Neural progenitor cell (in vitro differentiated cells): Measurements from ENCODE around the gene GJC2. TPM values are rescaled to one million over a fixed set of nuclear protein-coding genes. Genes with fewer than 3 reads are reported as not detected.
A peak's percentile ranks its signal among the peaks of the same experiment; 100 is the strongest.

Source experiments
- DNase-seq: peaks from one replicate; pipeline ENCODE4 v3.0.0-alpha.2; 2016; ENCODE audit warnings: low spot score
- H2AFZ ChIP-seq: fragments of 200-600 bp; sonication (generic); replicated peaks from 2 replicates; pipeline ENCODE4 v1.6.1; 2016; ENCODE audit warnings: antibody characterized with exemption
- H3F3A ChIP-seq: fragments of 200-600 bp; sonication (generic); 2 replicates; pipeline ENCODE4 v1.6.1; 2016; ENCODE audit warnings: antibody characterized with exemption, low read depth
- H3K27ac ChIP-seq: fragments of 200-600 bp; sonication (generic); 2 replicates; pipeline ENCODE4 v1.5.1; 2016; ENCODE audit warnings: mild to moderate bottlenecking
- H3K27me3 ChIP-seq: fragments of 200-600 bp; sonication (generic); 2 replicates; pipeline ENCODE4 v1.6.1; 2016; ENCODE audit warnings: mild to moderate bottlenecking, moderate library complexity
- H3K36me3 ChIP-seq: fragments of 200-600 bp; sonication (generic); 2 replicates; pipeline ENCODE4 v1.5.1; 2016
- H3K4me1 ChIP-seq: fragments of 200-600 bp; sonication (generic); 2 replicates; pipeline ENCODE4 v1.6.1; 2016; ENCODE audit warnings: mixed run types
- H3K4me2 ChIP-seq: fragments of 200-600 bp; sonication (generic); 2 replicates; pipeline ENCODE4 v1.6.1; 2016
- H3K4me3 ChIP-seq: fragments of 200-600 bp; sonication (generic); 2 replicates; pipeline ENCODE4 v1.5.1; 2016
- H3K79me2 ChIP-seq: fragments of 200-600 bp; sonication (generic); 2 replicates; pipeline ENCODE4 v1.6.1; 2016; ENCODE audit warnings: low read depth
- H3K9ac ChIP-seq: fragments of 200-600 bp; sonication (generic); 2 replicates; pipeline ENCODE4 v1.6.1; 2016
- H3K9me3 ChIP-seq: fragments of 200-600 bp; sonication (generic); 2 replicates; pipeline ENCODE4 v1.5.1; 2016; ENCODE audit warnings: low read depth
- H4K20me1 ChIP-seq: fragments of 200-600 bp; sonication (generic); 2 replicates; pipeline ENCODE4 v1.6.1; 2016; ENCODE audit warnings: low read depth
- H3K27ac Mint-ChIP-seq: 3 replicates; pipeline ENCODE4 v1.8.0; 2021; ENCODE audit warnings: mixed read lengths
- H3K27me3 Mint-ChIP-seq: 2 replicates; pipeline ENCODE4 v1.8.0; 2022; ENCODE audit warnings: low read depth, mild to moderate bottlenecking, inconsistent platforms, moderate library complexity, mixed read lengths; ENCODE audit not compliant: insufficient read depth
- H3K36me3 Mint-ChIP-seq: 3 replicates; pipeline ENCODE4 v1.8.0; 2021; ENCODE audit warnings: mixed read lengths
- H3K4me1 Mint-ChIP-seq: 3 replicates; pipeline ENCODE4 v1.8.0; 2021; ENCODE audit warnings: mixed read lengths
- H3K4me3 Mint-ChIP-seq: 3 replicates; pipeline ENCODE4 v1.8.0; 2021; ENCODE audit warnings: mild to moderate bottlenecking, moderate library complexity, mixed read lengths
- H3K9me3 Mint-ChIP-seq: 3 replicates; pipeline ENCODE4 v1.8.0; 2020; ENCODE audit warnings: mixed read lengths
- EZH2 ChIP-seq: fragments of 200-600 bp; sonication (generic); IDR thresholded peaks from 2 replicates; pipeline ENCODE4 v1.6.1; 2017; ENCODE audit warnings: antibody characterized with exemption, mild to moderate bottlenecking, moderate library complexity
- EZH2phosphoT487 ChIP-seq: fragments of 200-600 bp; sonication (generic); IDR thresholded peaks from 2 replicates; pipeline ENCODE4 v1.6.1; 2017; ENCODE audit warnings: antibody characterized with exemption
- total RNA-seq: library from RNA; depleted of rRNA; stranded (reverse); fragments of >200 nt; gene quantifications from 2 replicates; pipeline ENCODE4 v1.2.3, GENCODE V29; 2015; ENCODE audit warnings: low replicate concordance
- TF ChIP-seq, protein P1 (sequence below): fragments of 200-600 bp; sonication (generic); IDR thresholded peaks from 2 replicates; pipeline ENCODE4 v1.5.1; 2017; ENCODE audit warnings: antibody characterized with exemption, mild to moderate bottlenecking

Gene GJC2
- total RNA-seq, 1 donor from 2014 or later = not detected

DNA sequence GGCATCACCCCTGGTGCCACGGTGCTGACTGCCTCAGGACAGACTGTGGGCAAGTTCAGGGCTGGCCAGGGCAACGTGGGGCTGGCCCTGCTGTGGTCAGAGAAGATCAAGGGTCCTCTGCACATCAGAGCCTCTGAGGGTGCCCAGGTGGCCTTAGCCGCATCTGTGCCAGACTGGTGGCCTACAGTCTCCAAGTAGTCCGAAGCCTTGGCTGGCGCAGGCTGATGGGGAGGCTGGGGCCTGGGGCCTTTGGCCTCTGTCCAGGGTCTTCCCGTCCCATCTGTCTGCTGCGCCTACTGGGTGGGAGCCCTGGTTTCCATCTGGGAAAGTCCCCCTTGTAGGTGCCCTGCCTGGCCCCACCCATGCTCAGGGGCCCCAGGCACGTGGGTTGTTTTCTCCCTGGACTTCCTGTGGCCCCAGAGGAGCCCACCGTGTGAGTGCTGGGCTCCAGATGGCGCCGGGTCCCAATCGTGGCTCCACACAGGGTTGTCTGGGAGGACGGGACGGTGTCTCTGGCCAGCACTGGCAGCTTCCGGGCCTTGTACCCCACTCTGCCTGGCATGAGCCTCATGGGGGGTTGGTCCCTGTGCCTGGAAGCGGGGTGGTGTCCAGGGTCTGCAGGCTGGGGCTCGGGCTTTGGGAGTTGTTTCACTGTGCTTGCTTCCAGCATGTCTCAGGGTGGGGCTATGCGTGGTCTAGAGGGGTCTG, 25.7 kb downstream of the GJC2 start:
- TF ChIP-seq EZH2phosphoT487 = no peak
- no peaks in the 10 kb centered on the region for H3K9me3 Mint-ChIP-seq
- peaks cover 4% of the 10 kb centered on the region for H3K4me1 ChIP-seq
- peak overlapping the region; percentile 21 for H3K4me3 Mint-ChIP-seq
- H3K27me3 Mint-ChIP-seq = no peaks in the 10 kb centered on the region
- no peaks in the 10 kb centered on the region for H3K27me3 ChIP-seq
- DNase-seq = no peak
- no peaks in the 10 kb centered on the region for H3K36me3 ChIP-seq
- H3F3A ChIP-seq = no peaks in the 10 kb centered on the region
- H2AFZ ChIP-seq = no peak overlapping the region
- H3K79me2 ChIP-seq = peaks cover 11% of the 10 kb centered on the region
- no peak overlapping the region for H3K27ac ChIP-seq
- H3K9ac ChIP-seq = no peak overlapping the region
- H3K4me2 ChIP-seq = no peak overlapping the region
- no peaks in the 10 kb centered on the region for H3K9me3 ChIP-seq
- H4K20me1 ChIP-seq = peaks cover 22% of the 10 kb centered on the region
- no peak overlapping the region for H3K27ac Mint-ChIP-seq
- H3K4me3 ChIP-seq = no peak overlapping the region
- H3K36me3 Mint-ChIP-seq = peaks cover 2% of the 10 kb centered on the region
- H3K4me1 Mint-ChIP-seq = no peaks in the 10 kb centered on the region

DNA sequence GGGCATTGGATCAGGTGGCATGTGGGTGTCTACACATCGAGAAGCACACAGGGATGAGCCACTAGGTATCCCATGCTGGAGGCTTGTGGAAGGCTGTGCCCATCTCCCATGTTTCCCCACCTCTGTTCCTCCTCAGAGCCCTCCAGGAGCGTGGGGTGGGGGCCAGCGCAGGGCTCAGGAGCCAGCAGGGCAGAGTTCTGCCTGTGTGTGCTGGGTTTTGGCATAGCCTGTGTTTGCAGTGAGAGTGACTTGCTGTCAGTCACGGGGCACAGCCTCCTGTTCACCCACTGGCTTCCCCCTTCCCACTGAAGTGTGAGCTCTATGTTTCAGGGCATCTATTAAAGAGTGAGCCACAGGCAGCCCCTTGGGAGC, 26.3 kb downstream of the GJC2 start:
- no peaks in the 10 kb centered on the region for H3F3A ChIP-seq
- no peak overlapping the region for H3K27ac Mint-ChIP-seq
- peak overlapping the region; percentile 21 for H3K4me3 Mint-ChIP-seq
- TF ChIP-seq EZH2phosphoT487 = no peak
- TF ChIP-seq, protein P1, sequence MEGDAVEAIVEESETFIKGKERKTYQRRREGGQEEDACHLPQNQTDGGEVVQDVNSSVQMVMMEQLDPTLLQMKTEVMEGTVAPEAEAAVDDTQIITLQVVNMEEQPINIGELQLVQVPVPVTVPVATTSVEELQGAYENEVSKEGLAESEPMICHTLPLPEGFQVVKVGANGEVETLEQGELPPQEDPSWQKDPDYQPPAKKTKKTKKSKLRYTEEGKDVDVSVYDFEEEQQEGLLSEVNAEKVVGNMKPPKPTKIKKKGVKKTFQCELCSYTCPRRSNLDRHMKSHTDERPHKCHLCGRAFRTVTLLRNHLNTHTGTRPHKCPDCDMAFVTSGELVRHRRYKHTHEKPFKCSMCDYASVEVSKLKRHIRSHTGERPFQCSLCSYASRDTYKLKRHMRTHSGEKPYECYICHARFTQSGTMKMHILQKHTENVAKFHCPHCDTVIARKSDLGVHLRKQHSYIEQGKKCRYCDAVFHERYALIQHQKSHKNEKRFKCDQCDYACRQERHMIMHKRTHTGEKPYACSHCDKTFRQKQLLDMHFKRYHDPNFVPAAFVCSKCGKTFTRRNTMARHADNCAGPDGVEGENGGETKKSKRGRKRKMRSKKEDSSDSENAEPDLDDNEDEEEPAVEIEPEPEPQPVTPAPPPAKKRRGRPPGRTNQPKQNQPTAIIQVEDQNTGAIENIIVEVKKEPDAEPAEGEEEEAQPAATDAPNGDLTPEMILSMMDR = no peak
- no peak for TF ChIP-seq EZH2
- no peak for DNase-seq
- H3K27me3 Mint-ChIP-seq = no peaks in the 10 kb centered on the region
- H3K9ac ChIP-seq = no peak overlapping the region
- H2AFZ ChIP-seq = no peak overlapping the region
- H3K4me2 ChIP-seq = no peak overlapping the region
- no peaks in the 10 kb centered on the region for H3K4me1 Mint-ChIP-seq
- H3K79me2 ChIP-seq = peaks cover 11% of the 10 kb centered on the region
- H3K27me3 ChIP-seq = no peaks in the 10 kb centered on the region
- H3K4me1 ChIP-seq = peaks cover 4% of the 10 kb centered on the region
- H3K36me3 Mint-ChIP-seq = peaks cover 2% of the 10 kb centered on the region
- peaks cover 22% of the 10 kb centered on the region for H4K20me1 ChIP-seq
- no peaks in the 10 kb centered on the region for H3K9me3 Mint-ChIP-seq
- H3K27ac ChIP-seq = no peak overlapping the region
- H3K9me3 ChIP-seq = no peaks in the 10 kb centered on the region
- no peak overlapping the region for H3K4me3 ChIP-seq
- no peaks in the 10 kb centered on the region for H3K36me3 ChIP-seq

DNA sequence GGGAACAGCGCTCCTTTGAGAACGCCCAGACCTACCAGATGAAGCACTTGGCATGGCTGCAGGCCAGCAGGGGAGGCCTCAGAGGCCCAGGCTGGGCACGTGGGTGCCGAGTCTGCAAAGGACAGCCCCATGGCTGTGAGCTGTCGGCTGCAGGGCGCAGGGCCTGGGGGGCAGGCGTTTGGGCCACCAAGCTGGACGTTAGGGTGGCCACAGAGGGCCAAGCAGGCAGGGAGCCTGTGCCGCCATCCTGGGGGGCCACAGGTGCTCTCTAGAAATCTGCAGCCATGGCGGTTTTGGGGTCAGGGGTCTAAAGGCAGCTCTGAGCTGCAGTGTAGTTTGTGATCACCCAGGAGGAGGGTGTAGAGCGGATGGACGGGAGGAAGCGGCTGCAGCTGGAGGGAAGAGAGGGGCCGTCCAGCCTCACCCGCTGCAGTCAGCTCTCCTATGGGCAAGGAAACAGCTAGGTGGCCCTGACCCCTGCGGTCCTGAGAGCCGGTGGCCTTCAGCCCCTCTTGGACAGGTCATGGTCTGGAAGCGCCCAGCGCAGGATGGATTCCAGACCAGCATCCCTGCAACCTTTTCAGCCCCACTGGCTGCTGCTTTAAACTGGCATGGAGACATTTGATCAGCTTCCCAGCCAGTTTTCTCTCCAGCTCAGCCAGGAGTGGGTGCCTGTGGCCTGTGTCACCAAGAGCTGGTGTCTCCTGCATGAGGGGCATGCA, 26.9 kb downstream of the GJC2 start:
- H3K27me3 Mint-ChIP-seq = no peaks in the 10 kb centered on the region
- no peak for DNase-seq
- Histone ChIP-seq H3K27me3 (no peaks in the 10 kb centered on the region), H2AFZ (no peak overlapping the region), H3K4me3 (no peak overlapping the region), H3F3A (no peaks in the 10 kb centered on the region), H3K9ac (no peak overlapping the region), H4K20me1 (peaks cover 22% of the 10 kb centered on the region), H3K4me1 (peaks cover 4% of the 10 kb centered on the region), H3K4me2 (no peak overlapping the region), H3K9me3 (no peaks in the 10 kb centered on the region), H3K79me2 (peaks cover 11% of the 10 kb centered on the region), H3K36me3 (no peaks in the 10 kb centered on the region), H3K27ac (no peak overlapping the region)
- peaks cover 2% of the 10 kb centered on the region for H3K36me3 Mint-ChIP-seq
- H3K9me3 Mint-ChIP-seq = no peaks in the 10 kb centered on the region
- no peak overlapping the region for H3K4me3 Mint-ChIP-seq
- H3K27ac Mint-ChIP-seq = no peak overlapping the region
- TF ChIP-seq EZH2phosphoT487 = no peak
- TF ChIP-seq, protein P1 = no peak
- no peak for TF ChIP-seq EZH2
- no peaks in the 10 kb centered on the region for H3K4me1 Mint-ChIP-seq

DNA sequence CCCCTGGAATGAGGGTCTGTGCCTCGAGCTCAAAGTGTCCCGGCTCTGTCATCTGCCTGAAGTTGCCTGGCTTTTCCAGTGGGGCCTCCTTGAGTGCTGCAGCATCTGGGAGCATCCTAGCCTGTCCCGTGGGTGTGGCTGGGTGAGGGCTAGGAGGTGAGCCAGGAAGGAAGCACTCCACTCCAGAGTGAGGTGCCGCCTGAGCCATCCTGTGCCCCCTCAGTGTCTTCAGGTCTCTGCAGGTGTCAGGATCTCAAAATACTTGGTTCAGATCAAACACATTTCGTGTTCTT, 27.4 kb downstream of the GJC2 start:
- Mint-ChIP-seq H3K9me3 (no peaks in the 10 kb centered on the region), H3K4me3 (no peak overlapping the region), H3K36me3 (peaks cover 2% of the 10 kb centered on the region), H3K27me3 (peaks cover 2% of the 10 kb centered on the region), H3K27ac (no peak overlapping the region), H3K4me1 (no peaks in the 10 kb centered on the region)
- no peaks in the 10 kb centered on the region for H3K27me3 ChIP-seq
- H3F3A ChIP-seq = no peaks in the 10 kb centered on the region
- no peaks in the 10 kb centered on the region for H3K9me3 ChIP-seq
- no peak overlapping the region for H2AFZ ChIP-seq
- H4K20me1 ChIP-seq = peaks cover 21% of the 10 kb centered on the region
- H3K4me3 ChIP-seq = no peak overlapping the region
- no peak overlapping the region for H3K4me2 ChIP-seq
- H3K36me3 ChIP-seq = no peaks in the 10 kb centered on the region
- DNase-seq = no peak
- no peak overlapping the region for H3K27ac ChIP-seq
- H3K9ac ChIP-seq = no peak overlapping the region
- TF ChIP-seq, protein P1 = no peak
- TF ChIP-seq EZH2phosphoT487 (no peak), EZH2 (no peak)
- peaks cover 11% of the 10 kb centered on the region for H3K79me2 ChIP-seq
- peaks cover 4% of the 10 kb centered on the region for H3K4me1 ChIP-seq
